ENCODE data around the gene CFAP410.

CFAP410 gene

DNA sequence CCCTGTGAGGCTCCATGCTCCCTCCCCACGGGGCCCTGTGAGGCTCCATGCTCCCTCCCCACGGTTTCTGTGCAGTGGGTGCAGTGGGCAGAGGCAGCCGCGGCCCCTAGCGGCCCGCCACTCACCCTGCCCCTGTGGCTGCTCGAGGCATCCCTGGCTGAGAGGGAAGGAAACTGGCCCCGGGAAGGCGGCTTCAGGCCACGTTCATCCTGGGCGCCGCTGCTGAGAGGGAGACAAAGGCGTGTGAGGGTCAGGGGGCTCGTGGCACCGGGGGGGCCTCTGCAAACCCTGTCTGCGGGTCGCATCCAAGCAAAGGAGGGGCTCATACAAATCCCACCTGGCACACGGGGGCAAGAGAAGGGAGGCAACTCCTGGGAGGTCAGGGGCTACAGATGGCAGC lies 8.5 kb downstream of the CFAP410 start:
- no peak for DNase-seq

- no peak for DNase-seq
Measured at GRCh38 chr21:44329971-44330681, 9.1 kb downstream of the CFAP410 start.

GRCh38 chr21:44329086-44329889 lies 9.9 kb downstream of the CFAP410 start:
- DNase-seq: no peak

DNA sequence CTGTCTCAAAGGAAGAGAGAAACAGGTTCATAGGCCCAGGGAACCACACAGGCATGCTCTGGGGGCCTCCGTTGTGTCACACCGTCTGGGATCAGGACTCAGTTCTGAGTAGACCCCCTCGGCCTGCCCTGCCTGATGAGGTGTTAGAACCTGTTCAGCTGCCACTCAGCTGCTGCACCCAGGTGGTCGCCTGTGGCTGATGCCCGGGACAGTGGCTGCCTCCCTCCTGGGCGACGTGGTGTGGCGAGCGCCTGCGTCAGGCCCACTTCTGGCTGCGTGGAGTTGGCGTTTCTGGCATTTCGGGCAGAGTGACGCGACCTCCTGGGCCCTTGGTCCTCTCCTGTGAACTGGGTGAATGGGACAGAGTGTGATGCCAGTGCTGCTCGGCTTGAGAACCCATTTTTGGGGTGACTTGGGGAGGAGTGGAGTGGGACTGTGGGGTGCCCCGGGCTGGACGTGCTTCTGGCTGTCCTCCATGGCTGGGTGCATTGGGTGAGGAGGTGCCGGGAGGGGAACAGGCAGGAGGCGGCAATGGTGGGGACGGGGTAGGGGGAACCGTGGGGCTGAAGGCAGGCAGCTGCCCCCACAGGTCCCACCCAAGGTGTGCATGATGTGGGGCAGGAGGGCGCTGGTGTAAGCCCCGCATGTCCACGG lies 10.8 kb downstream of the CFAP410 start:
- DNase-seq: no peak

GRCh38 chr21:44327603-44327974 lies 11.6 kb downstream of the CFAP410 start:
- no peak for DNase-seq

DNA sequence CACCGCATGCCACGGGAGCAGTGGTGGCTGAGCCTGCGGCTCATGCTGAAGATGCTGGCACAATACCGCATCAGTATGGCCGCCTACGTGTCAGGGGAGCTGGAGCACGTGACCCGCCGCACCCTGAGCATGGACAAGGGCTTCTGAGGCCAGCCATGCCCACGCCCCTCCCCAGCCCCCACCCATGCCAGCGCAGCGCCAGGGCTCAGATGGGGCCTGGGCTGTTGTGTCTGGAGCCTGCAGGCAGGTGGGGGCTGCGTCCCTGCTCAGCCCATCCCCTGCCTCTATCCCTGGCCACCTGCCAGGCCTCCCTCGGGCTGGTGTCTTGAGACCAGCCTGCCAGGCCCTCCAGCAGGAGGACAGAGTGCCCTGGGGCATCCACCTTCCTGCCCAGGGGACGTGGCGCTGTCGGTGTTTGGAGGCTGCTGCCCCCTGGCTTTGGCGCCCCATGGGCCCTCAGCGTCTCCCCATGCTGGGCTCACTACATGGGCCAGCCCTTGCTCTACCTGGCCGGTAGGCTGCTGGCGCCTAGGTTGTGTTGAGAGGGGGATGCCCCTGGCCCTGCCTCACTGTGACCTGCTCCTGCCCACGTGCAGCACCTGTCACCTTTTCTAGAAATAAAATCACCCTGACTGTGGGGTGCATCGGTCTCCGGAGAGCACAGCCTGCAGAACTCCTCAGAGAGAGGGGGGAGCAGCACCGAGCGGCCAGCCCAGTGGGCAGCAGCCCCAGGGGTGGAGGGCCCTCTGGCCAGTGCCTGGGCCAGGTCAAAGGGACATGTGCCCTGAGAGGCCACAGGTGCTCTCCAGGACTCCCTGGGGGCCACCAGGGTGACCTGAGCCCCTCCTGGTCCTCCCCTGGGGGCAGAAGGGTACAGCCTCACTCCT lies 12.2 kb downstream of the CFAP410 start:
- DNase-seq: no peak

DNA sequence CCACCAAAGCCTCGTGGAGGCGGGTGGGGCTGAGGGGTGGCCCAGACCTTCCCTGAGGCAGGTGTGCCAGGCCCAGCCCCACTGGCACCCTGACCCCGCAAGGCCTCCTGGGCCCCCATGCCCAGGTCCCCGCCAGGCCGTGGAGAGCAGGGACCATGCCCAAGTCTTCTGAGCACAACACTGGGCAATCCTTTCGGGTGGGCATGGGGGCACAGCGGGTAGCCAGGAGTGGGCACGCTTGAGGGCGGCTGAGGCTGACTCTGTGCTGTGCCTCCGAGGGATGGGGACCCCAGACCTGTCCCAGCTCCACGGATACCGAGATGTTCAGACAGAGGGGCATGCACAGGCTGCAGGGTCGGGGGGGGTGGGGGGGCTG lies 12.9 kb downstream of the CFAP410 start:
- DNase-seq: no peak

DNA sequence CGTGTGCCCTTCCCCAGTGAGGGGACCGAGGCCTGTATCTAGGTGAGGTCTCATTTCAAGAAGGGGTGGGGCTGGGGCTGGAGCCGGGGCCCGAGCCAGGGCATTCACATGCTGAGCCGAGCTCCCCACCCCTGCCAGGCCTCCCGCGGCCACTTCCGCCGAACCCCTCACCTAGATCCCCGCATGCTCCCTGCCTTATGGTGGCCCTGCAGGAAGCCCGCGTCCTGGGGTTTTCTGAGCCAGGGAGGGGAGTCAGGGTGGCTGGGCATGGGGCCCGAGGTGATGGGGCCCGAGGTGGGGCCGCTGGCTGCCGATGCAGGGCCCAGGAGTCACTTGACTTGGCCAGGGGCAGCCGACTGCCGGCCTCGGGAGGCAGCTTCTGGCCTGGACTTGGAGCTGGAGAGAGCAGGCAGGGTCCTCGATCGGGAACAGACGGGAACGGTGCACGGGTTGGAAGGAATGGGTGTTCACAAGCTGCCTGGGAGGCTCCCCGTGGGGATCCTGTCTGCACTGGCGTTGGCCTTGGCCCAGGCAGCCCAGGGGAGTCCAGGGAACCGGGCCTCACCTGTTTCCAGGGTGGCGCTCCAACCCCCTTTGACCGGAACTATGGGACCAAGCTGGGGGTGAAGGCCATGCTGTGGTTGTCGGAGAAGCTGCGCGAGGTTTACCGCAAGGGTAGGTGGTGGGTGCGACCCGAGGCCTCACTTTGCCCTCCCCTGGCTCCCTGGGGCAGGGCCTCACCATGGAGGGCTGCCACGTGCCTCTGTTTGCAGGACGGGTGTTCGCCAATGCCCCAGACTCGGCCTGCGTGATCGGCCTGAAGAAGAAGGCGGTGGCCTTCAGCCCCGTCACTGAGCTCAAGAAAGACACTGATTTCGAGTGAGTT lies 13.6 kb downstream of the CFAP410 start:
- DNase-seq: no peak

DNA sequence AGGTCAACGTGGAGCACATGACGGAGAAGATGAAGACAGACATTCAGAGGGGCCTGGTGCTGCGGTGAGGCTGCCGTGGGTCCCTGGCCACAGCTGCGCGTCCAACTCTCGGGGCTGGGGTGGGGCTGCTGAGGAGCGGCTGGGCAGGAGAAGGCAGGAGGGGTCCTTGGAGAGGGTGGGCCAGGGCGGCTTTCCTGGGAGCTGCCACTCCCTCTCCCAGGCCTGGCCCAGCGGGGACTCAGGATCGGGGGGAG lies 14.4 kb downstream of the CFAP410 start:
- no peak for DNase-seq

- DNase-seq: no peak
Measured at GRCh38 chr21:44324106-44324853, 14.9 kb downstream of the CFAP410 start.

DNA sequence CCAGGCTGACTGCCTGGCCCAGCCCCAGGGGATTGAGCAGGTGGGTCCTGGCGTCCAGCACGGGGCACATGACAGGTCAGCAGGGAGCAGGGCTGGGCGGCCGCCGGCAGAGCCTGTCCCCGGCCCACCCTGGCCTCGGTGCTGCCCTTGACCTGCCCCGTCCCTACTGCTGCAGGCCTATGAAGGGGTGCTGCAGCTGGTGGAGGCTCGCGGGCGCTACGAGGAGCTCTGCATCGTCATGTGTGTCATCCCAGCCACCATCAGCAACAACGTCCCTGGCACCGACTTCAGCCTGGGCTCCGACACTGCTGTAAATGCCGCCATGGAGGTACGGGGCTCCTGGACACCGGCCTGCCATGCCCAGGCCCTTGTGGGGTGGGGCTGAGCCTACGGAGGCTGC lies 15.6 kb downstream of the CFAP410 start:
- DNase-seq: no peak

DNA sequence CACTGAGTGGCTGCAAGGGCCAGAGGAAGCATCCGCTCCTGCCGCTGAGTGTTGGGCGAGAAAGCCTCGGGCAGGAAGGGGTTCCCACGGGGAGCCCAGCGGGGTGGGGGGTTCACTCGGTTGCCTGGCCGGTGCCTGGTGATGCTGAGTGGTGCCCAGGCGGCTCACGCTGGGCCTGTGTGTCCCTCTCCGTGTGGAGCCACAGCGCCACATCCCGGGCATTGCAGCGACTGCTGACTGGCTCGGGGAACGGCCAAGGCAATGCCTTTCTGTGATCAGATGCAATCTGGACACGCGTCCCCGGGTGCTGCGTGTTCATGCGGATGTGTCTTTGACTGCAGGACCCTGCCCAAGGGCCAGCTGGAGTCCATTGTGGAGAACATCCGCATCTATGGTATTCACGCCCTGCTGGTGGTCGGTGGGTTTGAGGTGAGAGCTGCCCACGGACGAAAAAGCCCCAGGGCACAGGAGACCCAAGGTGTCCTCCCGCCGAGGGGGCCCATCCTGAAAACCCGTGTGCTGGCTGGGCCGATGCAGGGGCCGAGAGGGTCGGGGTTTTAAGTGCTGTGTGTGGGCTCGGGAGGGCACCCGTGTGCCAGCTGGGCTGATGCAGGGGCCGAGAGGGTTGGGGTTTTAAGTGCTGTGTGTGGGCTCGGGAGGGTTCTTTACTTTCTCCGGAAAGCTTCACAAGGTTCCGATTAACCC lies 16.4 kb downstream of the CFAP410 start:
- no peak for DNase-seq

GRCh38 chr21:44321846-44322450 lies 17.2 kb downstream of the CFAP410 start:
- no peak for DNase-seq

DNA sequence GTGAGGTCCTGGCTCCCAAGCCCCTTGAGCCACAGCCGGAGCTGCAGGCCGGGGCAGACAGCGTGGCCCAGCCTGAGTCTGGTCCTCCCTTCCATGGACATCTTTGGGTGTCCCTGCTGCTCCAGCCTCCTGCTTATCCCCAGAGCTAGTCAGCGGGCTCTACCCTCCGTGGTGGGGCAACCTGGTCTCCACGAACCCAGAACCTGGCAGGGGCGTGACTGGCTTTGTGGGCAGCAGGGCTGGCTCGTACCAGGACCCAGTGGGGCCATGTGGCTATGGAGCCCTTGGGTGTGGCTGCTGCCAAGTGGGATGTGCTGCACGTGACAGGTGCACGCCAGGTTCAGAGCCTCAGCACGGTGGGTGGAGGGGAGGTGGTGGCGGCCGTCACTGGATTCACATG lies 18.3 kb downstream of the CFAP410 start:
- DNase-seq: no peak

DNA sequence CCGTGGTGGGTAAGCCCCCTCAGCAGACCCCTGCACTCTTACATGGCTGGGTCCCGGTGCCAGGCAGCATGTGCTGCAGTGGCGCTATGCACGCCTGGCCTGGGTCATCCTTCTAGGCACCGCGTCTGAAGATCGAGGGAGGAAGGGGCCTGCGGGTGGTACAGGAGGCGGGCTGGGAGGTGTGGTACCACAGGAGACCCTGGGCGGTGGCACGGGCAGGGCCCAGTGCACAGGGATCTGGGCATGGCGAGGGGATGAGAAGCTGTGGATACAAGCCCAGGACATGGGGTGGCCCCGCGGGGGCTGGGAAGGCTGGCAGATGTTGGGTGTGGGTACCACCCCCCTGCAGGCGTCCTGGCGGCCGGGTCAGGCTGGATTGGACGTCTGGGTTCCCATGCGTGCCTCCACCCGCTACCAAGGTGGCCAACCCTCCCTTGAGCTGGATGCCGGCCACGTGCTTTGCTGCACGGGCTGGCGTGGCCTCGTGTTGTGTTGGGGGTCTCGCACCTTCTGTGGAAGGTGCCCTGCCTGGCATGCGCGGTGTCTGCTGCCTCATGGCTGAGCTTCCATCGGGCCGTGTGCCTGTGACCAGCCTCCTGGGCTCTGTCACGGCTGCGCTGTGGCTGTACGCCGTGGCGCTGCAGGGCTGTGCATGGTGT lies 19.7 kb downstream of the CFAP410 start:
- no peak for DNase-seq

DNA sequence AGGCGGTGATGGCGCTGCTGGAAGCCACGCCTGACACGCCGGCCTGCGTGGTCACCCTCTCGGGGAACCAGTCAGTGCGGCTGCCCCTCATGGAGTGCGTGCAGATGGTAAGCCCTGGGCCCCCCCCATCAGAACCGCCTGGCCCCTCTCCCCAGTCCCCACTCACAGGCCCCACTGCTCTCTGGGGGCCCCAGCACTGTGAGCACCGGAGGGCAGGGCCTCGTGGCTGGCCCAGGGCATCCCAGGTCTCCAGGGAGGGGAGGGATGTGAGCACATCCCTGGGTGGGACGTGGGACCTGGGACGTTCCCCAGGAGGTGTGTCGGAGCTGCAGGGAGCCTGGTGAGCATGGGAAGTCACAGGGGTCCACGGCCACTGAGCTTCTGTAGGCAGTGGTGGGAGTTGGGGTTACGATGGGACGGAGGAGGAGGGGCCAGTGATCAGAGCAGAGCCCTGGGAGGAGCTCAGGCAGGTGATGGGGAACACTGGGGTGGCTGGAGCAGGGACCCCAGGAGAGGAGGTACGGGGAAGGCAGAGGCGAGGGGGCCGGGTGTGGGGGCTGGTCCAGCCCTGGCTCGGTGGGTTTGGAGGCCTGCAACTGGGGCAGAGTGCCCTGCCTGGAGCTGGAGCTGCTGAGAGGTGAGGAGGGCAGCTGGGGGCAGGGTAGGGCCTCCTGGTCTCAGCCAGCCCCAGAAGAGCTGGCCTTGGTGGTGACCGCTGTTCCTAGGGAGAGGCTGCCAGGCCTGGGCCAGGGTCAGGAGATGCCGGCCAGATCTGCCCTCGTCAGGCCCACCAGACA lies 20.5 kb downstream of the CFAP410 start:
- DNase-seq: no peak

- DNase-seq: no peak
Measured at GRCh38 chr21:44317871-44318270, 21.3 kb downstream of the CFAP410 start.

- DNase-seq: no peak
Measured at GRCh38 chr21:44317241-44317782, 21.9 kb downstream of the CFAP410 start.

All from NCI-H82 (cell line).